Measurements from ENCODE around the gene SLC35E1. TPM values are rescaled to one million over a fixed set of nuclear protein-coding genes. Genes with fewer than 3 reads are reported as not detected.
A peak's percentile ranks its signal among the peaks of the same experiment; 100 is the strongest.

Gene SLC35E1
- total and polyA plus RNA-seq, 2 of the 13 experiments (the other 11 are each of a cell fraction or from before 2014, with no cell fraction given): 21.2 to 46.5 TPM

DNA sequence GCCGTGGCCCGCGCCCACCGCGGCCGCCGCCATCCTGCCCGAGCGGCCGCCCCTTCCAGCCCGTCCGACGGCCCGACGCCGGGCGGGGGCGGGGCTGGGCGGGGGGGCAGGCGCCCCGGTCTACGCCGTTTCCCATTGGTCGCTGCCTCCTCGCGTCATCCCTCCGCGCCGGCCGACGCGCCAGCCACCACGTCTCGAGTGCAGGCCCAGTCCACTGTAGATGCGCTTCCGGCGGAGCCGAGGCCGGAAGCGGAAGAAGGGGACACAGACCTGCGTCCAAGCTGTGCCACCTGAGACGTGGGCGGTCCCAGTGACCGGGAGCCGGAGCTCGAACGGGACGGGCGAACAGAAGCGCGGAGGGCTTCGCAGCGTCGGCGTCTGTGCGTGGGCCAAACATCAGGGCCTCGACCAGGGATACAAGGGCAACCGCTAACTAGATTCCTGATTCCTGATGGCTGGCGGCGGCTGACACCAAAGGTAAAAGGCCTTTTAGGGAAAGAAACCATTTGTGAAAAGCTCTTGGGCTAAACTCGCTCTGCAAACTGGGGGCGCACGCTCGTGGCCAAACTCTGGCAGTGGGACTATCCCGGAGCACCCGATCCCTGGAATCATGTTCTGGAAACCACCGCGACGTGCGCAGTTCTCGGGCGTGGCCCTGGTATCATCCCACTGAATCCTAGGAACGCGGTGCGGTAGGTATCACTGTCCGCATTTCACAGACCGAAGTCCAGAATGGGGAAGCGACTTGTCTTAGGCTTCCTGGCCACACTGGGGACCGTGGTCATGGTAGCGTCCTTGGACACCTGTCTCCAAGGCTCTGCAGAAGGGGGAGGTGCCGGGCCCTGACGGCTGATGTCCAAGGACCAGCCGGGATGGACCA is at the start of gene SLC35E1 (continued):
- TF ChIP-seq ZNF782 (CRISPR knock-in tag; IDR thresholded peaks at IDR 0.05; ENCODE audit: borderline replicate concordance) (no peak), ZNF335 (CRISPR knock-in tag; IDR thresholded peaks at IDR 0.05) (no peak), NFE2 (CRISPR knock-in tag; IDR thresholded peaks at IDR 0.05) (no peak), ZBTB20 (CRISPR knock-in tag; IDR thresholded peaks at IDR 0.05; ENCODE audit: borderline replicate concordance, low read depth) (no peak; the same call in 1 of the 2 replicates), PHF8 (CRISPR knock-in tag; IDR thresholded peaks at IDR 0.05) (peak; percentile 81), ZNF746 (CRISPR knock-in tag; IDR thresholded peaks at IDR 0.05) (no peak), HDAC2 (CRISPR knock-in tag; IDR thresholded peaks at IDR 0.05) (peak; percentile 72; the same call in 1 of the 2 replicates), ZFP36L2 (CRISPR knock-in tag; IDR thresholded peaks at IDR 0.05) (no peak), NCOA2 (CRISPR knock-in tag; IDR thresholded peaks at IDR 0.05) (peak; percentile 54), ZFP90 (CRISPR knock-in tag; IDR thresholded peaks at IDR 0.05; ENCODE audit: borderline replicate concordance) (no peak), ZNF12 (CRISPR knock-in tag; IDR thresholded peaks at IDR 0.05) (no peak), ZNF772 (CRISPR knock-in tag; IDR thresholded peaks at IDR 0.05) (no peak), MIER2 (CRISPR knock-in tag; IDR thresholded peaks at IDR 0.05) (no peak), FIP1L1 (IDR thresholded peaks at IDR 0.05; ENCODE audit: borderline replicate concordance, insufficient read depth, low read depth, low read length) (no peak), DNMT3B (CRISPR knock-in tag; conservative IDR thresholded peaks at IDR 0.05) (peak; percentile 15; the same call in 1 of the 2 replicates), HIVEP1 (CRISPR knock-in tag; IDR thresholded peaks at IDR 0.05) (peak; percentile 76), REPIN1 (CRISPR knock-in tag; IDR thresholded peaks at IDR 0.05; ENCODE audit: borderline replicate concordance, low read depth) (peak; percentile 72; the same call in 1 of the 2 replicates), ZNF33B (CRISPR knock-in tag; IDR thresholded peaks at IDR 0.05) (peak; percentile 94), AGO2 (optimal IDR thresholded peaks at IDR 0.05; ENCODE audit: low read depth, low read length) (peak; percentile 35), RFX1 (IDR thresholded peaks at IDR 0.05) (peak; percentile 54; the same call in 1 of the 2 replicates), YEATS4 (CRISPR knock-in tag; IDR thresholded peaks at IDR 0.05; ENCODE audit: borderline replicate concordance) (peak; percentile 92), PHF20 (CRISPR knock-in tag; IDR thresholded peaks at IDR 0.05) (peak; percentile 97), TRIM24 (CRISPR knock-in tag; IDR thresholded peaks at IDR 0.05) (no peak), ZFP36 (IDR thresholded peaks at IDR 0.05; ENCODE audit: borderline replicate concordance, low read depth, low read length, partially characterized antibody) (no peak)
- TF ChIP-seq, protein P1, sequence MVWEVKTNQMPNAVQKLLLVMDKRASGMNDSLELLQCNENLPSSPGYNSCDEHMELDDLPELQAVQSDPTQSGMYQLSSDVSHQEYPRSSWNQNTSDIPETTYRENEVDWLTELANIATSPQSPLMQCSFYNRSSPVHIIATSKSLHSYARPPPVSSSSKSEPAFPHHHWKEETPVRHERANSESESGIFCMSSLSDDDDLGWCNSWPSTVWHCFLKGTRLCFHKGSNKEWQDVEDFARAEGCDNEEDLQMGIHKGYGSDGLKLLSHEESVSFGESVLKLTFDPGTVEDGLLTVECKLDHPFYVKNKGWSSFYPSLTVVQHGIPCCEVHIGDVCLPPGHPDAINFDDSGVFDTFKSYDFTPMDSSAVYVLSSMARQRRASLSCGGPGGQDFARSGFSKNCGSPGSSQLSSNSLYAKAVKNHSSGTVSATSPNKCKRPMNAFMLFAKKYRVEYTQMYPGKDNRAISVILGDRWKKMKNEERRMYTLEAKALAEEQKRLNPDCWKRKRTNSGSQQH (CRISPR knock-in tag; IDR thresholded peaks at IDR 0.05; ENCODE audit: low read depth): peak; percentile 11; the same call in 1 of the 2 replicates
- TF ChIP-seq, protein P2, sequence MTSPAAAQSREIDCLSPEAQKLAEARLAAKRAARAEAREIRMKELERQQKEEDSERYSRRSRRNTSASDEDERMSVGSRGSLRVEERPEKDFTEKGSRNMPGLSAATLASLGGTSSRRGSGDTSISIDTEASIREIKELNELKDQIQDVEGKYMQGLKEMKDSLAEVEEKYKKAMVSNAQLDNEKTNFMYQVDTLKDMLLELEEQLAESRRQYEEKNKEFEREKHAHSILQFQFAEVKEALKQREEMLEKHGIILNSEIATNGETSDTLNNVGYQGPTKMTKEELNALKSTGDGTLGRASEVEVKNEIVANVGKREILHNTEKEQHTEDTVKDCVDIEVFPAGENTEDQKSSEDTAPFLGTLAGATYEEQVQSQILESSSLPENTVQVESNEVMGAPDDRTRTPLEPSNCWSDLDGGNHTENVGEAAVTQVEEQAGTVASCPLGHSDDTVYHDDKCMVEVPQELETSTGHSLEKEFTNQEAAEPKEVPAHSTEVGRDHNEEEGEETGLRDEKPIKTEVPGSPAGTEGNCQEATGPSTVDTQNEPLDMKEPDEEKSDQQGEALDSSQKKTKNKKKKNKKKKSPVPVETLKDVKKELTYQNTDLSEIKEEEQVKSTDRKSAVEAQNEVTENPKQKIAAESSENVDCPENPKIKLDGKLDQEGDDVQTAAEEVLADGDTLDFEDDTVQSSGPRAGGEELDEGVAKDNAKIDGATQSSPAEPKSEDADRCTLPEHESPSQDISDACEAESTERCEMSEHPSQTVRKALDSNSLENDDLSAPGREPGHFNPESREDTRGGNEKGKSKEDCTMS (CRISPR knock-in tag; conservative IDR thresholded peaks at IDR 0.05): no peak
- TF ChIP-seq, protein P3, sequence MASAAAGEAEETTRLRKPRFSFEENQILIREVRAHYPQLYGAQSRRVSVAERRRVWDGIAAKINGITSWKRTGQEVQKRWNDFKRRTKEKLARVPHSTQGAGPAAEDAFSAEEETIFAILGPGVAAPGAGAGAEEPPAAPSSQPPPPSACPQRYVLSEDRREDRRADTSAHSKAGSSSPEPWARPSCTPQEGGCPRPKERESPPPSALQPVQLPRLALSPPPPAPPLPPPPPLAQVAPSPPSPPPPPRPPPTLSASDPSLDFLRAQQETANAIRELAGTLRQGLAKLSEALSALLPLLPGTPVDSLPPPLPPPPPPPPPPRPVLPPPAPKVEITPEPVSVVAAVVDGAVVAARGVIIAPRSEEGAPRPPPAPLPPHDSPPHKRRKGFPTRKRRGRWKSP (CRISPR knock-in tag; IDR thresholded peaks at IDR 0.05): no peak

Measured in HepG2 (cell line).